K562 (cell line): ENCODE results near the gene TOM1L2. TPM values are rescaled to one million over a fixed set of nuclear protein-coding genes. Genes with fewer than 3 reads are reported as not detected.
A peak's percentile ranks its signal among the peaks of the same experiment; 100 is the strongest.

Experiments used
- AFF4 ChIP-seq: sonication (generic); formaldehyde crosslinking; IDR thresholded peaks from 2 replicates; pipeline ENCODE4 v1.8.0; 2023; ENCODE audit warnings: mild to moderate bottlenecking, missing genetic modification reagents
- E2F1 ChIP-seq: sonication (generic); formaldehyde crosslinking; IDR thresholded peaks from 2 replicates; pipeline ENCODE4 v1.8.1; 2023; ENCODE audit warnings: mild to moderate bottlenecking, missing genetic modification reagents, moderate library complexity
- ILF3 ChIP-seq: fragments of 450-650 bp; IDR thresholded peaks from 2 replicates; pipeline ENCODE4 v1.6.1; 2018; ENCODE audit warnings: antibody characterized with exemption, mild to moderate bottlenecking, moderate library complexity, borderline replicate concordance
- MTA1 ChIP-seq: fragments of 450-650 bp; IDR thresholded peaks from 2 replicates; pipeline ENCODE4 v1.6.1; 2017; ENCODE audit warnings: borderline replicate concordance
- POLR3G ChIP-seq: IDR thresholded peaks from 2 replicates; pipeline ENCODE4 v1.6.1; 2011; ENCODE audit not compliant: insufficient read length, insufficient replicate concordance; ENCODE audit errors: extremely low read depth
- RFX1 ChIP-seq: fragments of 450-650 bp; IDR thresholded peaks from 2 replicates; pipeline ENCODE4 v1.6.1; 2016; ENCODE audit warnings: mild to moderate bottlenecking, moderate library complexity
- SP2 ChIP-seq: IDR thresholded peaks from 2 replicates; pipeline ENCODE4 v1.6.1; 2011; ENCODE audit warnings: mild to moderate bottlenecking, low read depth, low read length, moderate library complexity; ENCODE audit not compliant: poor library complexity, severe bottlenecking; ENCODE audit errors: extremely low read depth
- ZFP36 ChIP-seq: fragments of 150-350 bp; IDR thresholded peaks from 2 replicates; pipeline ENCODE4 v1.6.1; 2018; ENCODE audit warnings: low read length, low read depth; ENCODE audit not compliant: partially characterized antibody
- ZNF12 ChIP-seq: sonication (generic); formaldehyde crosslinking; IDR thresholded peaks from 2 replicates; pipeline ENCODE4 v1.4.0; 2020; ENCODE audit warnings: mild to moderate bottlenecking, missing genetic modification reagents
- ZNF431 ChIP-seq: sonication (generic); formaldehyde crosslinking; IDR thresholded peaks from 2 replicates; pipeline ENCODE4 v1.8.0; 2022; ENCODE audit warnings: mild to moderate bottlenecking, missing genetic modification reagents
- ZNF717 ChIP-seq: fragments of 250-450 bp; sonication (Bioruptor Pico); IDR thresholded peaks from 2 replicates; pipeline ENCODE4 v1.5.0; 2021
- ZNF76 ChIP-seq: fragments of 250-450 bp; sonication (Bioruptor Pico); IDR thresholded peaks from 2 replicates; pipeline ENCODE4 v1.4.0; 2020; ENCODE audit warnings: mild to moderate bottlenecking, moderate library complexity, borderline replicate concordance
- polyA plus RNA-seq, 8 experiments: library from polyadenylated mRNA; depleted of rRNA in 4 of 8; stranded (reverse) in 5 of 8; unstranded in 3 of 8; fragments of >200 nt; fragmentation: Nextera tagmentation in 2 of 8; fragmentation: Illumina TruSeq in 1 of 8; extraction: Ambion mirVana in 2 of 8; extraction: Trizol in 1 of 8; gene quantifications; 2 replicates each; pipeline versions ENCODE4 v1.2.1 to v1.2.3, GENCODE V29; 2011 to 2014; ENCODE audit warnings: inconsistent platforms in 1 of 8, missing spikeins in 1 of 8
- total RNA-seq, 7 experiments: library from RNA; depleted of rRNA in 6 of 7; stranded (reverse); fragments of >200 nt in 6 of 7; fragmentation: Illumina TruSeq in 2 of 7; extraction: Trizol in 2 of 7; gene quantifications; 2 replicates each; pipeline versions ENCODE4 v1.2.1 to v1.2.3, GENCODE V29; 2011 to 2021; ENCODE audit warnings: low replicate concordance in 1 of 7
- TF ChIP-seq, protein P1 (sequence below): fragments of 450-650 bp; IDR thresholded peaks from 2 replicates; pipeline ENCODE4 v1.6.1; 2018; ENCODE audit not compliant: partially characterized antibody
- TF ChIP-seq, protein P2 (sequence below): IDR thresholded peaks from 2 replicates; pipeline ENCODE4 v1.6.1; 2016; ENCODE audit warnings: missing genetic modification characterization, missing compliant biosample characterization

TOM1L2 gene
- total and polyA plus RNA-seq, 9 of the 15 experiments (the other 6 are each of a cell fraction or from before 2014, with no cell fraction given) = 0.07 to 6.0 (median 2.5) TPM

DNA sequence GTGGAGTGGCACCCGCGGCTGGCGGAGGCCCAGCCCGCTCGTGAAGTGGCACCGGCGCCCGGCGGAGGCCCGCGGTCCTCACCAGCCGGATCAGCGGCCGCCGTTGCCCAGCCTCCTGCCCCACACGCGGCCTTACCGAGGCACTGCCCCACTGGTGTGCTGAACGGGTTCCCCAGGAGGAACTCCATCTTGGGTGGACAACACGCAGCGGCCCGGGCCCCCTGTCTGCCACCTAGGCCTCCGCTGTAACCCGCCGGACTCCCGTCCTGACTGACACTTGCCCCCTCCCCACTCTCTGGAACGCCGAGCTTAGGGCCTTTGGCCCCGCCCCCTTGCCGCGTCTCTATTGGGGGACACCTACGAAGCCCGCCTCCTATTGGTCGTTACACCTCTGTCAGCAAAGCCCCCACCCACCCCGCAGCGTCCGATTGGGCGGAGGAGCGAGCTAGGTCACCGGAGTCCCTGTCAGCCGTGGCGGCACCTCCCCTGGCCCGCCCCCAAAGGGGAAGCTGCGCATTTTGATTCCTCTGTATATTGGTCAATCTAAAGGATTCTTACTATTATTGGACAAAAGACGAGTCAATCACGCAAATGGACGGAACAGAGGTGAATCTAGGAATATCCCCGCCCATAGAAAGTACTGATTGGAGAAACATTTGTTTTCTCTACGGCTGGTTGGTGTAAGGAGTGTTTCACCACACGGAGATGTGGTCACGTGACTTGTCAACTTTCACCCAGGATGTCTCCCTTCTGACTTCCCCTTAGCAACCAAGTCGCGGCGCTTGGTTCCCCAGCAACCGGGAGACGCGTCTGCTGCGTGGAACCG, at the start of gene TOM1L2, which contains the start of gene DRC3 (continued):
- TF ChIP-seq, protein P1, sequence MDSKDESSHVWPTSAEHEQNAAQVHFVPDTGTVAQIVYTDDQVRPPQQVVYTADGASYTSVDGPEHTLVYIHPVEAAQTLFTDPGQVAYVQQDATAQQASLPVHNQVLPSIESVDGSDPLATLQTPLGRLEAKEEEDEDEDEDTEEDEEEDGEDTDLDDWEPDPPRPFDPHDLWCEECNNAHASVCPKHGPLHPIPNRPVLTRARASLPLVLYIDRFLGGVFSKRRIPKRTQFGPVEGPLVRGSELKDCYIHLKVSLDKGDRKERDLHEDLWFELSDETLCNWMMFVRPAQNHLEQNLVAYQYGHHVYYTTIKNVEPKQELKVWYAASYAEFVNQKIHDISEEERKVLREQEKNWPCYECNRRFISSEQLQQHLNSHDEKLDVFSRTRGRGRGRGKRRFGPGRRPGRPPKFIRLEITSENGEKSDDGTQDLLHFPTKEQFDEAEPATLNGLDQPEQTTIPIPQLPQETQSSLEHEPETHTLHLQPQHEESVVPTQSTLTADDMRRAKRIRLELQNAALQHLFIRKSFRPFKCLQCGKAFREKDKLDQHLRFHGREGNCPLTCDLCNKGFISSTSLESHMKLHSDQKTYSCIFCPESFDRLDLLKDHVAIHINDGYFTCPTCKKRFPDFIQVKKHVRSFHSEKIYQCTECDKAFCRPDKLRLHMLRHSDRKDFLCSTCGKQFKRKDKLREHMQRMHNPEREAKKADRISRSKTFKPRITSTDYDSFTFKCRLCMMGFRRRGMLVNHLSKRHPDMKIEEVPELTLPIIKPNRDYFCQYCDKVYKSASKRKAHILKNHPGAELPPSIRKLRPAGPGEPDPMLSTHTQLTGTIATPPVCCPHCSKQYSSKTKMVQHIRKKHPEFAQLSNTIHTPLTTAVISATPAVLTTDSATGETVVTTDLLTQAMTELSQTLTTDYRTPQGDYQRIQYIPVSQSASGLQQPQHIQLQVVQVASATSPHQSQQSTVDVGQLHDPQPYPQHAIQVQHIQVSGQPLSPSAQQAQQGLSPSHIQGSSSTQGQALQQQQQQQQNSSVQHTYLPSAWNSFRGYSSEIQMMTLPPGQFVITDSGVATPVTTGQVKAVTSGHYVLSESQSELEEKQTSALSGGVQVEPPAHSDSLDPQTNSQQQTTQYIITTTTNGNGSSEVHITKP = no peak
- peak; percentile 42; the same call in 1 of the 2 replicates for TF ChIP-seq ZNF431 (CRISPR knock-in tag)
- TF ChIP-seq AFF4 (CRISPR knock-in tag) = no peak
- no peak for TF ChIP-seq ZNF12 (CRISPR knock-in tag)
- no peak for TF ChIP-seq ILF3
- TF ChIP-seq POLR3G = no peak
- TF ChIP-seq ZNF717 = no peak
- peak; percentile 91 for TF ChIP-seq SP2
- TF ChIP-seq RFX1 = peak; percentile 97
- TF ChIP-seq, protein P2, sequence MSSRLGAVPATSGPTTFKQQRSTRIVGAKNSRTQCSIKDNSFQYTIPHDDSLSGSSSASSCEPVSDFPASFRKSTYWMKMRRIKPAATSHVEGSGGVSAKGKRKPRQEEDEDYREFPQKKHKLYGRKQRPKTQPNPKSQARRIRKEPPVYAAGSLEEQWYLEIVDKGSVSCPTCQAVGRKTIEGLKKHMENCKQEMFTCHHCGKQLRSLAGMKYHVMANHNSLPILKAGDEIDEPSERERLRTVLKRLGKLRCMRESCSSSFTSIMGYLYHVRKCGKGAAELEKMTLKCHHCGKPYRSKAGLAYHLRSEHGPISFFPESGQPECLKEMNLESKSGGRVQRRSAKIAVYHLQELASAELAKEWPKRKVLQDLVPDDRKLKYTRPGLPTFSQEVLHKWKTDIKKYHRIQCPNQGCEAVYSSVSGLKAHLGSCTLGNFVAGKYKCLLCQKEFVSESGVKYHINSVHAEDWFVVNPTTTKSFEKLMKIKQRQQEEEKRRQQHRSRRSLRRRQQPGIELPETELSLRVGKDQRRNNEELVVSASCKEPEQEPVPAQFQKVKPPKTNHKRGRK (tag) = no peak
- TF ChIP-seq MTA1 = no peak
- TF ChIP-seq E2F1 (CRISPR knock-in tag) = no peak
- no peak for TF ChIP-seq ZFP36
- no peak for TF ChIP-seq ZNF76
